GM19351 (cell line): Measurements from ENCODE around the gene C2CD4D.

Experiments
- ATAC-seq: cut with Tn5 transposase; IDR thresholded peaks from one replicate; pipeline ENCODE4 v1.9.1; 2021; ENCODE audit warnings: mild to moderate bottlenecking, moderate library complexity; ENCODE audit not compliant: unreplicated experiment

The C2CD4D gene

DNA sequence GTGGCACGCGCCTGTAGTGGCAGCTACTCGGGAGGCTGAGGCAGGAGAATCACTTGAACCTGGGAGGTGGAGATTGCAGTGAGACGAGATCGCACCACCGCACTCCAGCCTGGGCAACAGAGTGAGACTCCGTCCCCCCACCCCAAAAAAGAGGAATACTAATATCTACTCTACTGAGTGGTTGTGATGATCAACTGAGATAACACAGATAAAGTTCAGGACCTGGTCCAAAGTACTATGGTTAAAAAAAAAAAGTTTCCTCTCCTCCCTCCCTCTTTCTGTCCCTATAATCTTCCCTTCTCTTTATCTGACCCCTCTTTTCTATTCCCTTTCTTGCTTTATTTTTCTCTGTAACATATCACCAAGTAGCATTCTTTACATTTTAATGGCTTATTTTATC, 4.0 kb downstream of the C2CD4D start:
- no peak for ATAC-seq

DNA sequence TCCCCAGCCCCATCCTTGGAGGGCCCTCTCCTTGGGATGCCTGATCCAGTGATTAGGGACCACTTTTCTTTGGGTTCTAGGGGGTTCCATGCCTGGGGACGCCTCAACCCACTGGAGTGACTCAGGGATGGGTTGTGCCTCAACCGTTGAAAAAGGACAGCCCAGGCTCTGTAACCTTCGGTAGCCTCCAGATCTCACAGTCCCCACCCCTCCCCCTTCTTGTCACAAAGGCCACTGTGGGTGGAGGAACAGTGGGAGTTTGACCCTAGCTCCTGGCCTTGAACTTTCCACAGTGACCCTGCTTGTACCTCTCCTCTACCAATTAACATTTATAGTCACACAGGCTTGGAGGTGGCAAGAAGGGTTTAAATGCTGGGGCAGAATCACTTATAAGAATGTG, 5.4 kb downstream of the C2CD4D start:
- ATAC-seq: no peak

DNA sequence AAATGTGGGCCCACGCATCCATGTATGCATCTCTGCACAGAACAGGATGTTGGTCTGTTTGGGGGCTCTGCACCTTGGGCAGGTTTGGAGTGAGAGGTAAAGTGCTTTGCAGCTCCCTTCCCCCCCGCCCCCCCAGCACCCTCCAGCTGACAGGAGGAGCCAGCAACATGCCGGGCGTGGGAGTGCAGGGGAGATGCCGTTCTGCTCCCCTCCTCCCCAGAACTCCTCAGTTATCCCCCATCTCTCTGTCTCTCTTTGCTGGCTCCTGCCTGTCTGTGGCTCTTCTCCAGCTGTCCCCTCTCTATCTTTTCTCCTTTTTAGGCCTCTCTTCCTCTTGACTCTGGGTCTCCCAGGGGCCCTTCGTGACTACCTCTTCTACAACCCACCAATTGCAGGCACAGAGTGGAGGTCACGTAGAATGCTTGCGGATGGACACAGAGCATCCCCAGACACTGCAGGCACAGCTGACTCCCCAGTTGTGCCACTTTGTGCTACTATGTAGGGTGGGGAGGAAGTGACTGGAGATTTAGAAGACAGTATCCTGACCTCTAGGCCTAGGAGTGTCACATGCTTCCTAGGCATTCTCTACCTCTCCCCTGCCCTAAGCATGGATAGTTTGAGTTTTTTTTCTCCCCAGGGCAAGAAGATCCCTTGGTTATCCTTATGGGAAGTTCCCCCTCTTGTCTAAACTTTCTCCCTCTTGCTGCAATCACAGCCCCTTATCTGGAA, 6.3 kb downstream of the C2CD4D start:
- ATAC-seq: no peak

DNA sequence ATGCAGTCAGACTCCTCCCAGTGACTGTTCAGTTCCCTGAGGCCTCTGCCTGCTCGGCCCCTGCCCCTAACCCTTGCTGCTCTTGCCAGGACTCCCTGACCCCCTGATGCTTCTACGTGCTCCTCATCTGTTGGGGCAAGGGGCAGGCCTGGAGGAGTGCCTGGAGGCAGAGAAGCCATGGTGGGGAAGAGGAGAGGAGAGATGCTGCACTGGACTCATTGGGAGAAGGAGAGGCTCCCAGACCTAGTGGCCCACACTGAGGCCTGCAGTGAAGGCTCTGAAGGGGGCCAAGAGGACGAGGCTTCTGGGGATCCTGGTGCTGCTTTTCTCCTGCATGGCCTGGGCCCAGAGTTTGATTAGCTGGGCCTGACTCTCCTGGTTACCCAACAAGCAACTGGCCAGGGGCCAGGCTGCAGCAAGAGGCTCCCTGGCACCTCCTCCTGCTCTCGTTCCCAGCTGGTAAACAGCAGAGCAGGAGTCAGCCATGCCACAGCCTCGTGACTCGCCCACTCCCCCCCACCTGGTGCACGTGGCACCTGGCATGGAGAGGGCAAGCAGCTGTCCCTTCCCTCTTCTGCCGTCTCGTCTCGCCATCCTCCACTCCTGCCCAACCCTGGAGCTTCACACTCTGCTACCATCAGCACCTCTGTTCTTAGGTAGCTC, 7.2 kb downstream of the C2CD4D start:
- ATAC-seq: no peak

DNA sequence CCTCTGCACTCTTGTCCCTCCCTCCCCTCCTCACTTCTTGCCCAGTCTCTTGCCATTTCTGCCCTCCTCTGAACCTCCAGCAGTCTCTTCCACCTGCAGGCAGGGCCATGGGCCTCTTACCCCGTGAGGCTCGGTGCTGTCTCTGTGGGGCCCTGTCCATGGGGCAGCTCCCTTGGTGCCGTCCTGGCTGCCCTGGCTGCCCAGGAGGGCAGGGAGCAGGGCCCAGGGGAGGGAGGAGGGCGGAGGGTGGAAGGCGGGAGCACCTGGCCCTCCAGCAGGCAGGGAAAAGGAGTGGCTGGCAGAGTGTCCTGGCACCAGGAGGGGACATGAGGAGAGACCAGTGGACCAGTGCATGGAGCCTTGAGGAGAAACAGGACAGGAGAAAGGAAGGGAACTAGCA, 8.0 kb downstream of the C2CD4D start, which contains the start of gene RORC:
Gene RORC (minus strand): TSS at position 198 of the 400 bp plus-strand sequence. CDS start 38 bp downstream, at position 160.
- no peak for ATAC-seq

DNA sequence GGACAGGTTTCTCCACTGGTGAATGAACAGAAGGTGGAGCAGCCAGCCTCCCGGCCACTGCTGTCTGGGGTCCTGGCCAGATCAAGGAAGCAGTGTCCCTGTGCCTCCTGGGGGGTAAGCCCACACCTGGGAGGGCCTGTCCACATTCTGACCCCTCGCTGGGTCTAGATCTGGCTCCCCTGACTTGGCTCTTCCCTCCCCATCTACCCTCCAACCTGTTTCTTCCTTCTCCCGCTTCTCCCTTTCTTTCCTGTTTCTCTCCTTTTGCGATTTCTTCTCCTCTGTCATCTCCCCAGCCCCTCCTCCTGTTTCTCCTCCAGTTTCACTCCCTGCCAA, 8.4 kb downstream of the C2CD4D start:
- no peak for ATAC-seq

DNA sequence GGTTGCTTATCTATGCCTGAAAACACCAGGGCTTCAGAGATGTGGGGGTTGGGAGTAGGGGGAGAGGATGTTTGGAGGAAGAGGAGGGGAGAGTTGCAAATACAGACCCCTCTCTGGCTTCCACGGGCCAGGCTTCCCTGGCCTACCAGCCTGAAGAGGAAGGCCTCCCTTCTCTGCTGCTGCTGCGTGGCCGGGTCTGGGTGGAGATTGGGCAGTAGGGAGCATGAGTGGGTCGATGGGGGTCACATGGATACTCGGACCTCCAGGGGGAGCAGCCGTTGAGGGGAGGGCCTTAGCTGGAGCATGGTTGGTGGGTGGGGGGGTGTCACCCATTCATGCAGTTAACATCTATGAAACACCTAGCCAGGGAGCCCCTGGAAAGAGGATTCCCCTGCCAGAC, 9.6 kb downstream of the C2CD4D start:
- no peak for ATAC-seq

DNA sequence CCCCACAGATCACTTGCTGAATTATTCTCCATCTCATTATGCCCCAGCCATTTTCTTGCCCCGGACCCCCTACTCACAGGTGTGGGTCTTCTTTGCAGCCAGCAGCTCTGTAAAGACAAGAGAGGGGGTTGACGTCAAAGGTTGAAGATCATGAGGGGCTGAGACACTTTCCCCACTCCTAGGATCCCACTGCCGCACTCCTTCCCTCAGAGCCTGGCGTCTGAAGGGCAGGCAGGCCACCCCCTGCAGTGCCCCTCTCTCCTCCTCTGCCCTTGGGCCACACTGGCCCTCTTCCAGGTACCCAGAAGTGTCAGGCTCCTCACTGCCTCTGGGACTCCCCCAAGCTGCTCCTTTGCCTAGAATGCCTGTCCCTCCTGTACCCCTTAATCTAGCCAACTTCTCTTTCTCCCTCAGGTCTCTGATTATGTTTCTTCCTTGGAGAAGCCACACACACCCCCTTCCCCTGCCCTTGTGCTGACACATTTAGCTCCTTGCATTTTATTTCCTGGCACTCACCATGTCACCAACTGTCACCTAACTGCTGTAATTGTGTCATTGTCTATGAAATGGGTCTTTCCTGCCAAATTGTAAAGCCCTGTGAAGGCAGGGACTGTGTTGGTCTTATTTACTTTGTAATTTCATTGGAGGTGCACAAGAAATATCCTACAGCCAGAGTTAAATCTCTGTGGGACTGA, 10.1 kb downstream of the C2CD4D start:
- ATAC-seq: no peak

DNA sequence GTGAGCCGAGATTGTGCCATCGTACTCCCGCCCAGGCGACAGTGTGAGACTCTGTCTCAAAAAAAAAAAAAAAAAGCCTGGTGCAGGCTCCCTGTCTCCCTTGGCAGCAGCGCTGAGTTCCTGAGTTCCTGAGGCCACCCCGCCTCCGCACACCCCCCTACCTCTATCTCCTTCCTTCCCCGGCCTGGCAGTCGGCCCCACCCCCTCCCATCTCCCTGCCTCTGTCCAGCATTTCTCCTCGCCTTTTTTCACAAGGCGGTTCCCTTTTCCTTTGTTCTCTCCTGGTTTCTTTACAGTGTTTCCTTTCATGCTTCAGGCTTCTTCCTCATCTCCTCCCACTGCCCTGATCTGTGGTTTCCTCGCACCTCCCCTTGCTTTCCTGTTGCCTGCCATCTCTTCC, 10.7 kb downstream of the C2CD4D start:
- no peak for ATAC-seq

DNA sequence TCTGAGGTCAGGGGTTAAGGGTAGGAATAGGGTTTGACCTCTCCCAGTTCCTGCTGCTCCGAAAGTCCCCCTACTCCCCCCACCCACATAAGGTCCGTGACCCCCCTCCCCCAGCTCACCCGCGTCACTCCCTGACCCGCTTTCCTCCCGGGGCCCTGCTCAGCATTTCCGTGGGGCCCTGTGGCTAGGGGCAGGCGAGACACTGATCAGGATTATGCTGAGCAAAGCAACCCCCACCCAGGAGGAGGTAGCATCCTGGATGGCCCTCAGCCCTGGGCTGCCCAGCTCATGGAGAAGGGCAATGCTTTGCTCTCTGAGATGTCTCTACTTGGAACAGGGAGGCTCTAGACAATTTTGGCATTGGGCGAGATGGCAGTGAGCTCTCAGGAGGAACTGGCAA, 11.8 kb downstream of the C2CD4D start:
- ATAC-seq: no peak

DNA sequence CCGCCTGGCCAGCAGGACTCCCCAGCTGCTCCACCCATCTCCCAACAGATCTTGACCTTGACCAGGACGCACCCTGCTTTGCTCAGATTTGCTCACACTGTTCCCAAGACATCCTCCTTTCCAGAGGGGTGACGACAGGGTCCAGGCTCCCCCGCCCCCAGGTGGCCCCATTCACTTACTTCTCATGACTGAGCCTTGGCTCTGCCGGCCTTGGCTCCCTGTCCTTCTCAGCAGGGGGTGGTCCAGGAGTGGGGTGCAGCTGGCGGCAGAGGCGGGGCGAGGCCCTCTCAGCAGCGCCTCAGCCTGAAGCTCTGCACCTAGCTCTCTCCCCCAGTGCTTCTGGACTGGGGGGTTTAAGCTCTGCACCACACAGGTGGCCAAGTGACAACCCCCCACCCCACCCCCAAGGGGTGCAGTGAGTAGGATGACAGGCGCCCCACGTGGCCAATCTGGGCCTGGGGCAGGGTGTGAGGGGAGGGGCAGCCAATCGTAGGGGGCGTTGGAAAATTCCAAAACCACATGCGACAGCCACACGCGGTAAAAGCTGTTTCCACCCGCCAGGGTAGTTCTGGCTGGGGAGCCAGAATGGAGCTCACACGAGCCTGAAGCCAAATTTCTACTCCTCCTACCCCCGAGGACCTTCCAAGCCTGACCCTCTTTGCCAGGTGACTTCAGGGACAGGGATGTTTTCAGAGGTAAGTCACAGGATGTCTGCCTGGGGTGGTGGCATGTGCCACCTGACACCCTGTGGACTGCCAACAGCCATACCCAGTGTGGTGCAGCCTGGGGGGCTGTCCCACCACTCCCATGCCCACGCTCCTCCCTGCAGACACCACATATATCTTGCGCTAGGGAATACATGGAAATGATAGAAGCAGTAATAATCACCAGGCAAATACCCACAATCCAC, 13.6 kb downstream of the C2CD4D start:
- ATAC-seq: no peak

DNA sequence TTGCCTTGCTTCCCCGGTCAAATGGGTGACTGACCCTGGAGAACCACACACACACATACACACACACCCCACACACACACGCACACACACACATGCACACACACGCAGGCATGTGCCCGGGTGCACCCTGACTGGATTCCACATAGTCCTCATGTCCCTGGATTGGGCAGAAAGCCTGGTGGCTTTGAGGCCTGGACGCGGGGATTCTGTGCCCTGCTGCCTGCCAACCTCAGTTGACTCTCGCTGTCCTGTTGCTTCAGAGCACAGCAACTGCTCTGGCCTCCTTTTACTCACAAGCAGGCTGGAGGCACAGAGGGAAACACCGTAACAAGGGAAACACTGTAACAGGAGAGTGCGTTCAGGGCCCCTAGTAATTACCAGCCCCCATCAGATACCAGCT, 14.4 kb downstream of the C2CD4D start:
- ATAC-seq: no peak

DNA sequence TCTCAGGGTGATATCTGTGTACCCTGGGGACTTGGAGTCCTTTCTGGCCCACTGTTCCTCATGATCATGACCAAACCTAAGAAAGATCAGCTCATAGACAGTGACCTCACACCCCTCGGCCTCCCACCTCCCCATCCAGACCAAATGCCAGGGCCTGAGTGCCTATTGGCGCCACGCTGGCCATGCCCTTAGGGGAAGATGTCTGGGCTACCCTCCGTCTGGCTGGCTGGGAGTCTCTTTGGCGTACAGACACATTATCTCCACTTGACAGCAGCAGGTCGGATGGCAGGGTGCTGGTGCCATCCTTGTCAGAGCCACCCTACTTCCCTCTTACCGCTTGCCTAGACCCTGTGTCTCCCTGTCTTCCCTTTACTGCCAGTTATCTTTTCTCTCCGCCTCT, 16.4 kb downstream of the C2CD4D start:
- ATAC-seq: no peak

DNA sequence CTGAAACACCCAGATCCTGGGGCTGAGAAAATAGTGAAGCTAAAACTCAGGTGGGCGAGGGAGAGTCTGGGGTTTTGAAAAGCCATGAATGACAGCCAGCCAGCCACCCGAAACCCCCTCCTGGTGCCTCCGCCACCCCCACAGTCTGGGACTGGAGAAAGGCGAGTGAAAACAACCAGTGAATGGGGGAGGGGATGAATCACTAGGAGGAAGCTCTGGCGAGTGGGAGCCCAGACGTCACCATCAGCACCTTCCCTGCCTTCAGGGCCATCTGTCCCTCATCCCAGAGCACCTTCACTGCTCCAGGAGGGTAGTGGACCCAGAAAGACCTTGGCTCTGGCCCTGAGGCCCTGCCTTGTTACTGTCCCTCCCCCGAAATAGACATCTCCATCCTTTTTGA, 17.2 kb downstream of the C2CD4D start:
- ATAC-seq: no peak

DNA sequence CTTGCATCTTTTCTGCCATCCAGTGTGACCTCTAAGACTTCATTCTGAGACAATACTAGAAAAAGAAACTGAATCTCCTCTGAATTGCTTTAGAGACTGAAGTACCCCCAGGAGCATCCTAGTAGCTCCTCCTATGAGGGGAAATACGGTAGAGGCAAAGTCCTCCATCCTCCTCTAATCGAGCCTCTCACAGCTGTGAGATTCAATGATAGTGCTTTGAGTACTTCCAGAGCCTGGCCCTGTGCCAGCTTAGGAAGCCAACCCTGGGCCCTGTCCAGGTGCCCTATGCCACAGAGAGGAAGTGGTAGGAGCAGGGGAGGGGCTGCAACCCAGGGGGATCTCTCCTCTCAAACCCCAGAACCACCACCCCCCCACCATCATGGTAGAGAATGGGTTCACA, 18.7 kb downstream of the C2CD4D start:
- no peak for ATAC-seq

DNA sequence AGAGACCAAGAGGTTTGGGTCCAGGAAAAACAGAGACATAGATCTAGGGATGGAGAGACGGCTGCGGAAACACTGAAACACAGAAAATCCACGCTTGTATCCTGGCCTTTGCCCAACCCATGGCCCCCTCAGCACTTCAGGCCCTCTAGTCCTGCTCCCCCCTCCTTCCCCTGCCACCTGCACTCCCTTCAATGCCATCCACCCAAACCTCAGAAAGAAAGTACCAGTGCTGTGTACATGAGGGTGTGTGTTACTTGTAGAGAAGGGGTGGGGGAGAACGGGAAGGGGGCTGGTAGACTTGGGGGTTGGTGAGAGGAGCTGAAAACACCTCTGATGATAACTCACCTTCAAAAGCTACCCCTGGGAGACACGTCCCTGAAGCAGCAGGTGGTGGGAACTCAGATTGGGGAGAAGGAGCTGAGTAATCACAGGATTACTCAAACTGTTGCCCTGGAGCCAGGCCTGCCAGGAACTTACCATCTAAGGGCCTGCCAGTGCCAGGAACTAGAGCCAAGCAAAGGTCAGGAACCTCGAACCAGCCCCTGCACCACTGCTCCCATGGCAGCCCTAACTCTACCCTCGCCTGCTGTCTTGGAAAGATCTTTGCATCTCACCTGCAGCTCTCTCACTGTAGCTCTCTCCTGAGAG, 19.5 kb downstream of the C2CD4D start:
- no peak for ATAC-seq

DNA sequence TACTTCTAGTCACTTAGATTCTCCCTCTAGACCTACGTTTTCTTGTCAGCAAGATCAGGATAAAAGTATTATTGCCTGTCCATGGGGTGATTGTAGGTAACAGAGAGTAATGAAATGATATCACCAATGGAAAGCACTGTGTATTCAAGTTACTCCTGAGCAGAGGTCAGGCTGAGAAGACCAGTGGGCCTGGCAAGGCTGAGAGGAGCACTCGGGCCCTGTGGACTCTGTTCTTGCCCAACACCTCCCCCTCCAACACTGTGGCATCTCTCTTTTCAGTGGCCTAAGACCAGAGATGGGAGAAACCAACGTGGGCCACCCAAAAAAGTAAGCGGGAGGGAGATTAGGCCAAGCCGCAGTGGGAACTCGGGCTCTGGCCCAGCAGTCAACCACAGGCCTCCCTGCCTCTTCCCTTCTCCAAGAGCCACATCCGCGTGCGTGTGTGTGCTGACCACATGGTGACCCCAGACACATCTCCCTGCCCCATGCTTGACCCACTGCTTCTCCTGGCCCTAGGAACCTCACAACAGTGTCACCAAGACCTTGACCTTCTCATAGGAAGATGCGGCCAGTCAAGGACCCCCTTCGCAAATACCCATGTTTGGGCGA, 20.3 kb downstream of the C2CD4D start:
- no peak for ATAC-seq

DNA sequence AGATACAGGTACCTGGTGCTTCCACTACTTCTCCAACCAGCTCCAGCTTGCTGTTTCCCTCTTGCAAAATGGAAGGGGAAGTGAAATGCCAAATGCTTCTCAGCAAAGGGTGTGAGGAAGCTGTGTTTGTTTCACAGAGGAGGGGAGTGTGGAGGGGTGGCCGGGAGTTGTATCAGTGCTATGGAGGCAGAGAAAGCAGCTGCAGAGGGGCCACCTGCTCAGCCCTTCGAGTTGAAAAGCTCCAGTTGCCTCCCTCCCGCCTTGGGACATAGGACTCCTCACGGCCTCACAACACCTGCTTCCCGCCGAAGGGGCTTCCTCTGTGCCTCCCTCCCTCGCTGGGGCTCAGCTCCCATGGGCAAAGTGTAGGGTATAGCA, 22.3 kb downstream of the C2CD4D start:
- ATAC-seq: no peak

DNA sequence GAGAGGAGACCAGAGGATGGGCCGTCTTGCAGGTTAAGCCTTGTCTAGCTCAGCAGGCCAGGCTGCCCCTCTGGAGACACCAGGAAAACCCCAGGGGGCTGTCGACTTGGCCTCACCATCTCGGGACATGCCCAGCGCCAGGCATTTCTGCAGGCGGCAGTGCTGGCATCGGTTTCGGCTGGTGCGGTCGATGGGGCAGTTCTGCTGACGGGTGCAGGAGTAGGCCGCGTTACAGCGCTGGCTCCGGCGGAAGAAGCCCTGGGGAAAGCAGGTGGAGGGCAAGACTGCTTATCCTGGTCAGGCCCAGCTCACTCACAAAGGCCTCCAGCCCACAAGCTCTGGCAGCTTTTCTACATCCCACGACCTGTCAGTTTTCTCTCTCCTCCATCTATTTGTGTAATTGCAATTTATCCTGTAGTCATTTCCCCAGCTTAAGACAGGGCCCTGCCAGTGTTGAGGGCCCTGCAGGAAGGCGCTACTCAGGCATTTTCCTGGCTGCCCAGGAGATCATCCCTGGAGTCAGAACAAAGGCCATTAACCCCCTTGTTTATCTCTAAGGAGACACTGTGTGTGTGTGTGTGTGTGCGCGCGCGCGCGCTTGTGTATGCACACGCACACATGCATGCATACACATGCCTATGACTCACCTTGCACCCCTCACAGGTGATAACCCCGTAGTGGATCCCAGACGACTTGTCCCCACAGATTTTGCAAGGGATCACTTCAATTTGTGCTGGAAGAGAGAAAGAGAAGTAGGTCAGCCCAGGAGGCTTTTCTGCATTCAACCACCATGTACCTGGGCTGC, 22.9 kb downstream of the C2CD4D start:
- no peak for ATAC-seq
